Right lobe of liver (tissue), 4 donors: ENCODE data around the gene CDH4.

Experiments used
- POLR2A ChIP-seq: fragments of 450-650 bp; IDR thresholded peaks from one replicate; pipeline ENCODE4 v1.6.1; 2017; ENCODE audit warnings: antibody characterized with exemption, mild to moderate bottlenecking
- TF ChIP-seq, protein P1 (sequence below), 4 donors: fragments of 200-600 bp in 3 of 4; fragments of 450-650 bp in 1 of 4; IDR thresholded peaks; one replicate each; pipeline versions ENCODE4 v1.5.1 to v1.8.0; 2016 to 2022; ENCODE audit warnings: antibody characterized with exemption in 4 of 4, mild to moderate bottlenecking in 2 of 4
- donor health status: DM: no; HTN: no; CAD: no.
- donor health status: DM: no; HTN: no; CAD: no.
- donor health status: DM: no; HTN: yes; CAD: no.

DNA sequence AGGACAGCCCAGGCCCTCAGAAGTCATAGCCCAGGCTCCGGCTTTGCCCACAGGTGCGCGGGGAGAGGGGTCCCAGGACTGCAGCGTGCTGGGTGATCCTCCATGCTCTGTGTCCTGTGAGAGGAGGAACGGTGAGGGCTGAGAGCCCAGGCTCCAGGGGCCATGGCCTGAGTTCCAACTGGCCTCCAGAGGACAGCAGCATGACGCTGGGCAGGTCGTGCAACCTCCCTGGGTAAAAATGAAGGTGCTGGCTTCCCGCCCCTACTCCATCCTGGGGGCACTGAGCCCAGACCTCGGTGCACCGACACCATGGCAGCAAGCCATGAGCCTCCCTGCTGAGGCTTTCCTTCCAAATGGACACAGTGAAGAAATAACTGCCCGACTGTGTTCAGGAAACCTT, 508.3 kb downstream of the CDH4 start:
- TF ChIP-seq, protein P1, sequence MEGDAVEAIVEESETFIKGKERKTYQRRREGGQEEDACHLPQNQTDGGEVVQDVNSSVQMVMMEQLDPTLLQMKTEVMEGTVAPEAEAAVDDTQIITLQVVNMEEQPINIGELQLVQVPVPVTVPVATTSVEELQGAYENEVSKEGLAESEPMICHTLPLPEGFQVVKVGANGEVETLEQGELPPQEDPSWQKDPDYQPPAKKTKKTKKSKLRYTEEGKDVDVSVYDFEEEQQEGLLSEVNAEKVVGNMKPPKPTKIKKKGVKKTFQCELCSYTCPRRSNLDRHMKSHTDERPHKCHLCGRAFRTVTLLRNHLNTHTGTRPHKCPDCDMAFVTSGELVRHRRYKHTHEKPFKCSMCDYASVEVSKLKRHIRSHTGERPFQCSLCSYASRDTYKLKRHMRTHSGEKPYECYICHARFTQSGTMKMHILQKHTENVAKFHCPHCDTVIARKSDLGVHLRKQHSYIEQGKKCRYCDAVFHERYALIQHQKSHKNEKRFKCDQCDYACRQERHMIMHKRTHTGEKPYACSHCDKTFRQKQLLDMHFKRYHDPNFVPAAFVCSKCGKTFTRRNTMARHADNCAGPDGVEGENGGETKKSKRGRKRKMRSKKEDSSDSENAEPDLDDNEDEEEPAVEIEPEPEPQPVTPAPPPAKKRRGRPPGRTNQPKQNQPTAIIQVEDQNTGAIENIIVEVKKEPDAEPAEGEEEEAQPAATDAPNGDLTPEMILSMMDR (IDR thresholded peaks at IDR 0.05): no peak
- TF ChIP-seq POLR2A: no peak
